Heart left ventricle (tissue), 13 donors: ENCODE data around the gene MAML3.

Source experiments
- POLR2A ChIP-seq, 2 donors: fragments of 450-650 bp; IDR thresholded peaks; one replicate each; pipeline ENCODE4 v1.6.1; 2017; ENCODE audit warnings: antibody characterized with exemption in 2 of 2, mild to moderate bottlenecking in 2 of 2, moderate library complexity in 2 of 2
- TF ChIP-seq, protein P1 (sequence below), 12 donors: fragments of 200-600 bp; sonication (generic) in 4 of 12; IDR thresholded peaks; one replicate each; pipeline versions ENCODE4 v1.5.0 to v1.8.0; 2018 to 2022; ENCODE audit warnings: antibody characterized with exemption in 12 of 12, mild to moderate bottlenecking in 5 of 12
- donor health status: ischemic (EF 13 %, LVEDD 7.1; RV severe dilation, severe dysfunction).
- donor health status: DM: no; HTN: yes; CAD: no.
- donor health status: DM: no; HTN: no; CAD: no.
- donor health status: ischemic (EF 25% LVEDD 6.9; RV normal size, moderate dysfunction).
- donor health status: ischemic (EF 25% LVEDD 5.7; RV mildly dilated, moderate dysfunction).
- donor health status: ischemic (EF 35%, LVEDD 5.7; RV mildly dilated, moderate dysfunction).
- donor health status: nonischemic (EF 11% LVEDD 7.7; RV severe dilation, severe dysfunction).
- donor health status: DM: yes; HTN: yes; CAD: no.
- donor health status: PGD.
- donor health status: ischemic (EF 29% LVEDD 5.4; RV normal size, mild dysfunction).
- donor health status: nonischemic (EF 23%, LVEDD 6.1; RV moderate dilation, normal function).

GRCh38 chr4:139866276-139866962 is 287.6 kb downstream of the MAML3 start:
- TF ChIP-seq, protein P1, sequence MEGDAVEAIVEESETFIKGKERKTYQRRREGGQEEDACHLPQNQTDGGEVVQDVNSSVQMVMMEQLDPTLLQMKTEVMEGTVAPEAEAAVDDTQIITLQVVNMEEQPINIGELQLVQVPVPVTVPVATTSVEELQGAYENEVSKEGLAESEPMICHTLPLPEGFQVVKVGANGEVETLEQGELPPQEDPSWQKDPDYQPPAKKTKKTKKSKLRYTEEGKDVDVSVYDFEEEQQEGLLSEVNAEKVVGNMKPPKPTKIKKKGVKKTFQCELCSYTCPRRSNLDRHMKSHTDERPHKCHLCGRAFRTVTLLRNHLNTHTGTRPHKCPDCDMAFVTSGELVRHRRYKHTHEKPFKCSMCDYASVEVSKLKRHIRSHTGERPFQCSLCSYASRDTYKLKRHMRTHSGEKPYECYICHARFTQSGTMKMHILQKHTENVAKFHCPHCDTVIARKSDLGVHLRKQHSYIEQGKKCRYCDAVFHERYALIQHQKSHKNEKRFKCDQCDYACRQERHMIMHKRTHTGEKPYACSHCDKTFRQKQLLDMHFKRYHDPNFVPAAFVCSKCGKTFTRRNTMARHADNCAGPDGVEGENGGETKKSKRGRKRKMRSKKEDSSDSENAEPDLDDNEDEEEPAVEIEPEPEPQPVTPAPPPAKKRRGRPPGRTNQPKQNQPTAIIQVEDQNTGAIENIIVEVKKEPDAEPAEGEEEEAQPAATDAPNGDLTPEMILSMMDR (IDR thresholded peaks at IDR 0.05) = no peak
- TF ChIP-seq POLR2A (IDR thresholded peaks at IDR 0.05) = no peak
